ENCODE results near the gene EMB.

GRCh38 chr5:50435168-50435567, 5.9 kb downstream of the EMB start:
- no peak for TF ChIP-seq RAD21 (conservative IDR thresholded peaks at IDR 0.05)
- no peak for TF ChIP-seq CTCF (IDR thresholded peaks at IDR 0.05; ENCODE audit: poor library complexity, severe bottlenecking)
- TF ChIP-seq POLR2AphosphoS5 (IDR thresholded peaks at IDR 0.05): no peak
- no peak for TF ChIP-seq EP300 (conservative IDR thresholded peaks at IDR 0.05; ENCODE audit: poor library complexity, severe bottlenecking)
- no peak for TF ChIP-seq EZH2 (IDR thresholded peaks at IDR 0.05; ENCODE audit: borderline replicate concordance, insufficient read depth, low read length, poor library complexity, severe bottlenecking)

Measured in neural cell (in vitro differentiated cells).